Fibroblast of skin of left quadriceps (primary cell): ENCODE results near the gene NIPAL3.

ENCODE experiments used
- DNase-seq, 2 experiments: peaks; one replicate each; pipeline ENCODE4 v3.0.0-alpha.2; 2013; ENCODE audit warnings: low read depth in 2 of 2

NIPAL3 gene

DNA sequence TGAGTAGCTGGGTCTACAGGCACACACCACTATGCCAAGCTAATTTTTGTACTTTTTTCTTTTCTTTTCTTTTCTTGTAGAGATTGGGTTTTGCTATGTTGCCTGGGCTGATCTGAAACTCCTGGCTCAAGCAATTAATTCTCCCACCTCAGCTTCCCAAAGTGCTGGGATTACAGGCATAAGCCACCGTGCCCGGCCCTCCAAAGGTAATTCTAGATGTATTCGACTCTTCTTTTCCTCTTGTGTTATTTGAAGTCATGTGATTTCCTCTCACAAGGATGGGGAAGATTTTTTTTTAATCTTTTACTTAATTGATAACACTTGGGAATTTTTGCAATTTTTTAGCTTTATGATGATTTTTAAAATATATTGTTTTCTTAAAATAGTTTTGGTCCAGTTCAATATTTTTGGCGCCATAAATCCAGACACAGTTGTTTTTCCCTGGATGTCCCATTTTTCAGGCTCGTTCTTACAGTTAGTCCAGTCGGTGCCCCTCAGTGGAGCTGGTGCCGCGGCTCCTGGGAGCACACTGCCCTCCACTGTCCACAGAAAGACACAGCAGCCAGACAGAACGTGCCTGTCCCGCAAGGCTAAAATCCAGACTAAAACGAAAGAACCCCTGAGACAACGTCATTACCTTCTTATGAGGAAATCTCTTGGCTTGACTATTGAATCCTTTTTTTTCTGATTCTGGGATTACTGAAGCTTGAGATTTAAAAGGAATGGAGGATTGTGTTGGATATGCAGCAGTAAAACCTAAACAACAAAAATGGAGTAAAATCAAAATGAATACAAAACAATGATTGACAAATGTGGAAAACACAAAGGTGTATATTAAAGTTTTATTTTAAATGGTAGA lies 24.4 kb upstream of the NIPAL3 start:
- peak; percentile 58 to 64 for DNase-seq

DNA sequence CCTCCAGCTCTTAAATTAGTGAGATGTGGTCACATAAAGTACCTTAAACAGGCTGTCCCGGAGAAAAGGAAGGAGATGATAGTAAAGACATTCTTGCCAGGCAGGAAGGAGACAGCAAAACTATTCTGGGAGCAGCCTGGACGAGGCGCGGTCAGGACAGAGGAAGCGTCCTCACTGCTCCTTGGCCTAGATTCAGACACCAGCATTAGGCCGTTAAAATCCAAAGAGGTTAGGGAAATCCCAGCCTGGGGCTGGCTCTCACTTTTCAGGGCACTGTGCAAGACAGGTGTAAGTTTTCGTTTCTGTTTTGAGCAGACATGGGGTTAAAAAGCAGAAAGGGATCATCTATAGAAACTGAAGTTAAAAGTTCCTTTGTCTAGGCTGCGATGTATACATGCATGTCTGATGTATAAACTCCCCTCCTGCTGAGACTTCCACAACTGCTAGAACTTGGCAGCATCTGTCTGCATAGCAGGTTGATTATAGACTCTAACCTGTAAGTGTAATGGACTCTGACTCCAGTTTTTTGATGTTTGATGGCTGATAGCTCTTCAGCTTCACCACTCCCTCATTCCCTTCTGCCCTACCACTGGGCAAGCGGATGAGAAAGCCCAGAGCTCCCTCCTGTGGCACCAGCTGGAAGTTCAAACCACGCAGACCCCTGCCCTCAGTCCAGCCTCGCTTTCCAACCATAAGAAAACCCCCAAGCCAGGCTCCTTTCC lies 23.6 kb upstream of the NIPAL3 start:
- DNase-seq: no peak

DNA sequence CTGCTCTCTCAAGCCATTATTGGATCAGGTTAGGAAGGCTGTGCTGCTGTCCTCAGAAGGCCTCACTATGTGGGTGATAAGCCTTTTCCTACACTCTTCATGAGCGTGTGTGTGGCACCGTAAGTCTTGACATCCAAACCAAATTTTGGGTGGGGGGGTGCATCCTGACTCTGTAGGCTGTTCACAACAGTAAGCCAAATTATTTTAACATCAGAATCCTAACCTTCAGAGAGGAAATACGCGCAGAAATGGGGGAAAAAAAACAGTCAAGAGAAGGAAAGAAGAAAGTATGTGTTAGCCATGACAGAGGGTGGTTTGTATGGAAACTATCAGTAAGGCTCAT lies 23.0 kb upstream of the NIPAL3 start:
- DNase-seq: no peak

DNA sequence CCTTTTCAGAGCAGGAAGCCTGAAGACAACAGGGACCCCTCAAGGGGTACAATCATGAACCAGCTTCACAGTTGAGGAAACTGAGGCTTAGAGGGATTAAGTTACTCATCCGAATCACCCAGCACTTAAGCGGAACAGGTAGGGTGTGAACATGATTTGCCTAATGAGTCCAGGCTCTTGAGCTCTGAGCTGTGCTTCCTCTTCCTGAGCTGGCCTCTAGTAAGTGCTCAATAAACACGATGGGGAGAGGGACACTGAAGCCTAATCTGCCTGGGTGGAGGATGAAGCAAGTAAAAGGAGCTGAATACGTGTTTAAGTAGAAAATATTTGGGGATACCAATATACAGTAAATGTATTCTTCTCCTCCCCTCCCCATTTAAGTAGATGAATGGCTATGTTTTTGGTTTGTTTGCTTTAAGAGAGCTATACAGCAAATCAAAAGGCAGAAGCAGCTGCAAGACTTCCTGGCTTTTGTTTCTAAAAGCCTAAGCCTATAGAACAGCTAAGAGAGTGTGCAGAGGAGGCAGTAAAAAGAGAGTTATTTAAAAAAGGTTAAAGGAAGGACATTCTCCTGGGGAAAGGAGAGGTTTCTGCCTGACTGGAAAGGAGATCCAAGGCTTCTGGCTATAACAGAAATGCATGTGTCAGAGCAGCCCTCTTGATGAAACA lies 22.5 kb upstream of the NIPAL3 start:
- DNase-seq: no peak

DNA sequence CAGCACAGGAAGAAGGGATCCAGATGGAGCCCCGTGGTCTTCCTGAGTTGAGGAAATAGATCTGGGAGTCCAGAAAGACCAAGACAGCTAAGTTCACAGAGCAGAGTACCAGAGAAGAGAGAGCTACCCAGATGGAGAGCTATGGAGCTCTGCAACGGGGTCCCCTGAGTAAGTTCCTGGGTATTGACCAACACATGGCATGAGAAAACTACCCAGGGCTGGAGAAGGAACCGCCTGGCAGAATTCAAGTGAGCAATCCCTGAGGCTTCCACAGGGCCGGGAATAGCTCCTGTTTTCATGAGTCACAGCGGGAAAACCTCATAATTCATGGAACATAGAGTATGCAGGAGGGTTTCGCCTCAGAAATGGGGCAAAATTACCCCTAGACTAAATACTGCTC lies 21.7 kb upstream of the NIPAL3 start:
- DNase-seq: no peak

DNA sequence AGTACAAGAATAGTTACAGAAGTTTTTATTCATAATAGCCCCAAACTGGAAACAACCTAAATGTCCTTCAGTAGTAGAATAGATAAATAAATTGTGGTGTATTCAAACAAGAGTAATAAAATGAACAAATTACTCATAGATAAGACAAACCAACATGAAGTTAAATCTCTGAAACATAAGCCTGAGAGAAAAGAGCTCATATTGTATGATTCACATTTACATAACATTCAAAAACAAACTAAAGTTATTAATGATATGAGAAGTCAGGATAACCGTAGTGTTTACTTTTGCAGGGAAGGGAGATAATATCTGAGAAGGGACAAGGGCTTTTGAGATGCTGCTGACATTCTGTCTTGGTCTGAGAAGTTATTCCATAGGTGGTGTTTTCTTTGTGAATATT lies 15.5 kb upstream of the NIPAL3 start:
- no peak for DNase-seq

DNA sequence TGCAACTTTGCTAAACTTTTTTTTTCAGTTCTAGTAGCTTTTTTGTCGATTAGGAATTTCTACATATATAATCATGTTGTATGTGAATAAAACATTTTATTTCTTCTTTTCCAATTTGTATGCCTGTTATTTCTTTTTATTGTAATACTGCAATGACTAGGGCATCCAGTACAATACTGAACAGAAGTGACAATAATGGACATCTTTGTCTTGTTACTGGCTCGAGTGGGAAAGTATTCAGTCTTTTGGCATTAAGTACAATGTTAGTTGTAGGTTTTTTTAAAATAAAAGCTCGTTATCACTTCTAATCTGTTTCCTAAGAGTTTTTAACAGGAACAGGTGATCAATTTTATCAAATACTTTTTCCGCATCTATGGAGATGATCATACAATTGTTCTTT lies 11.8 kb upstream of the NIPAL3 start:
- DNase-seq: no peak

DNA sequence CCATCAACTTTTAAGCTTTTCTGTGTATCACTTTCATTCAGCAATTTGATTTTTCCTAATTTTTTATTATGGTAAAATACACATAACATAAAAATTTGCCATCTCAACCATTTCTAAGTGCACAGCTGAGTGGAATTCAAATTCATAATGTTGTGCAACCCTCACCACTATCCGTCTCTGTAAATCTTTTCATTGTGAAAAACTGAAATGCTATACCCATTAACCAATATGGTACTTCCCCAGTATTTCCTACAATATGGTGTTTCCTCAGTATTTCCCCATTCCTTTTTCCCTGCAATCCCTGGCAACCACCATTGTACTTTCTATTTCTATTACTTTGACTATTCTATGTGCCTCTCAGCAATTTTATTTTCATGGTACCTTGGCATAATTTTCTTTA lies 8.8 kb upstream of the NIPAL3 start:
- no peak for DNase-seq

DNA sequence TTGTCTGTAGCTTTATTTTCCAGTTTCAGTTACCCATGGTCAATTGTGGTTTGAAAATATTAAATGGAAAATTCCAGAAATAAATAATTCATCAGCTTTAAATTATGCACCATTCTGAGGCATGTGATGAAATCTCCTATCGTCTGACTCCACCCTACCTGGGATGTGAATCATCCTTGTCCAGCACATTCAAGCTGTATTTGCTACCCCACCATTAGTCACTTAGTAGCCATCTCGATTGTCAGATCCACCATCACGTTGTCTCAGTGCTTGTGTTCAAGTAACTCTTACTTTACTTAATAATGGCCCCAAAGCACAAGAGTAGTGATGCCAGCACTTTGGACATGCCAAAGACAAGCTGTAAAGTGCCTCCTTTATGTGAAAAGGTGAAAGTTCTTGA lies 6.1 kb upstream of the NIPAL3 start:
- DNase-seq: no peak

DNA sequence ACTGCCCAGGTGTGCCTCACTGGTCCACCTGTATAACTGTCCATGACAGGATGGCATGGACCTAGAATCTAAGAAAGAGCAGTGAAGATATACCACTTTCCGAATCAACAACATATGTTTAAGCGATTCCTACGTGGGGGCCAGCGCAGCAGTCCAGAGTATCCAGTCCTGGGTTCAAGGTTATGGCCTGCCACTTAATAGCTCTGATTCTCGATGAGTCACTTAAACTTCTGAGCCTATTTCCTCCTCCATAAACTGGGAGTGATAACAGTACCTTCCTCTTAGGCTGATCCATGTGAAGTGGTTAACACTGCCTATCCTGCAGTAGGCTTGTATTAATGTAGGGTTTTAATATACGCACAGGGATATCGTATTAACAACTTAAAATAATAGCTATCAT lies 4.9 kb upstream of the NIPAL3 start:
- no peak for DNase-seq

DNA sequence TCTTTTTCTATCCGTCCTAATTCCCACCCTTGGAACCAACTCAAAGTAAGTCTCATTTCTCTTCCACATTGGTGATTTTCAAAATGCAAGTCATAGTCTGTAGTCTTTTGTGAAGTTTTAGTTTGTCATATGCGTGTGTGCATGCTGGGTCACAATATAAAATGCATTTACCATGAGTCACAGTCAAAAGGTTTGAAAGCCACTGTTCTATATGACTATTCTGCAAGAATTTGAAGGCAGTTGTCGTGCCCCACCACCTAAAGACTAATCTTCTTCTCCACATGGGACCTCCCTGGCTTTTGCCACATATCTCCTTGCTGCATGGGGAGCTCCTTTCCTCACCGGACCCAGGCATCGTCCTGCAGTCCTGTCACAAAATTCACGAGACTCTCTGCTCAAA lies 3.6 kb upstream of the NIPAL3 start:
- DNase-seq: no peak

DNA sequence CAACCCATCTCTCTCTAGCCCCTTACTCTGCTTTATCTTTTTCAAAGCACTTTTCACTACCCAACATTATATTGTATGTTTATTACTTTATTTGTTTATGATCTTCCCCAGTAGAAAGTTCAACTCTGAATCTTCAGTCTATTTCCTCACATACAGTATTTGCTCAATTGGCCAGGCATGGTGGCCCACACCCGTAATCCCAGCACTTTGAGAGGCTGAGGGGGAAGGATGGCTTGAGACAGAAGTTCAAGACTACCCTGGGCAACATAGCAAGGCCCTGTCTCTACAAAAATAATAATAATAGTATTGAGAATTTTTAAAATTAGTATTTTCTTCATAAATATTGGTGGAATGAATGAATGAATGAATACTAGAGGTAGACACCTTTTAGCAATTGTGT lies 3.2 kb upstream of the NIPAL3 start:
- DNase-seq: no peak

DNA sequence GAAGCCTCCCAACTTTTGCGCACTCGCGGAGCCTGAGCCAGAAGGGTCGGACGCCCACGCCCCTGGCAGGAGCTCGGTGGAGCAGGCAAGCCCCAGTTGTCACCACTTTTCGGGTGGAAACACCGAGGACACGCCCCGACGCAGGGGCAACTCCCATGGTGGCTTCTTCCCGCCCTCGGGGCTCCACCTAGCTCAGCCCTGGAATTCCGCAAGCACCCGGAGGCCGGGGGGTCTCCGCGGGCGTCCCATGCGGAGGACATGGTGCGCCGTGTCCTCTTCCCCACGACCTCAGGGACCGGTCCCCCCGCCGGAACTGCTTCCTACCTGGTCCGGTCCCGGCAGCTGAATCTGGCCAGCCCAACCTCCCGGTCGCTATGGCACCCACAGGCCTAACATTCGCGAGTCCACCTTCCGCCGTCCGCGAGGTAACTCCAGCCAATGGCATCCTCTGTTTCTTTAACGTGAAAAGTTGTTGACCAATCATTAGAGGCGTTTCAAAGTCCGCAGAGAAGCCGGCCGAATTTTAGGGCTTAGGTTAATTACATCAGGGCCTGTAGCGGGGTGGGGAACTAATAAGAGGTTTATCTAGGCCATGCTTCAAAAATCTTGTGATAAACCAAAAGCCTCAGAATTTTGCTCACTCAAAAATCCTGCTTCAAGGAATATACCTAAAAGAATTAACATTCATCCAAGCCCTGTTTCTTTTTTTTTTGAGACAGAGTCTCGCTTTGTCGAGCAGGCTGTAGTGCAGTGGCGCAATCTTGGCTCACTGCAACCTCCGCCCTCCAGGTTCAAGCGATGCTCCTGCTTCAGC lies 2.0 kb upstream of the NIPAL3 start, which contains the start of gene STPG1:
TSS of gene STPG1 (minus strand) at position 433 of the 814 bp plus-strand sequence. CDS start 12,394 bp downstream, outside the sequence.
- peak; percentile 65 to 68 for DNase-seq

DNA sequence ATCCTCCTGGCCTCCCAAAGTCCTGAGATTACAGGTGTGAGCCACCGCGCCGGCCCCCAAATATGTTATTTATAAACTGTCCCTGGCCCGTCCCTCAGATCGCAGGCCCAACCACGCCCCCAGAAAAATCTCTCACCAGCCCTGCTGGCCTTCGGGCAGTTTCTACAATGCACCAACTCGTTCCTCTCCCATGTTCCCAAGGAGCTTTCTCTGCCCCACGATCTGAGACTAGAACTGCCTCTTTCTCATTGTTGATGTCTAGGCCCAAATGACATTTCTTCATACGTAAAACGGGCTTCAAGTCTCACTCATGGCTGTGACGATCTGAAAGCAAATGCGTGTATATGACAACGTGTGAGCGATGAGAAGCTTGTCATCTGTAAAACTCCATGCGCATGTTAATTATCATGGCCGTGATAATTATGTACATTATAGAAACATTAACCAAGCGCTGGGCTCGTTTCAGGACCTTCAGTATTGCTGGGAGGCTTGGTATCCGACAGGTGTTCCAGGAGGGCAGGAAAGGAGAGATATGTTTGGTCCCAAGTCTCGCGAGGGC lies 748 bp upstream of the NIPAL3 start:
- DNase-seq: no peak

DNA sequence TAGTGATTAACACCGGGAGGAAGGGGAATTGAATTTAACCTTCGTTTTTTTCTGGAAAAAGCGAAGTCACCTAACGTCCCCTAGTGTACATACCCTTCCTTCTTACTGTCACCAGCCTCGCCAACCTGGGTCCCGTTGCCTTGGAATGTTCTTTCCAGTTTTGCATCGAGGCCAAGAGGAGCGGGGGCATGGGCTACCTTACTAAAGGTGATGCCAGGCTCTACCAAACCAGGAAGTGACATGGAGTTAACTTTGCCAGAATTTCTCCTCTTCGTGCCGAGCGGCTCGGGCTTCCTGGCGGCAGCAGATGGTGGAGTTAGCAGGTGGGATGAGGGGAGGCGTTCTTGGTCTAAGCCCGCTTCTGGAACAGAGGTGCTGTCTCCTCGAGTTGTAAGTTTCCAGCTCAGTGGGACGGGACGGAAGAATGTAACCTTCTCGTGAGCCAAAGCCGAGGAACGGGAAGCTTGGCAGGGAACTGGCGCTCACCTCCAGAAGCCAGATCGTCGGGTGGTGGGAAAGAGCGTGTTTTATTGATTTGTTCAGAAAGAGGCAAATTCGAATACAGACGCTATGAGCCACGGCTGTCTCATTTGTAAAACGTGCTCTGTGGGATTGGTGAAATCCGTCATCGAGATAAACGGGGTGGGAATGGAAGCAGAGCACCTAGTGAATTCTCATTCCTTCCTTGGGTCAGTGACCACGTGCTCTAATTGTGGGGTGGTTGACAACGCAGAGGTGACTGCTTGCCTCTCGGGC lies 486 bp downstream of the NIPAL3 start:
- no peak for DNase-seq

DNA sequence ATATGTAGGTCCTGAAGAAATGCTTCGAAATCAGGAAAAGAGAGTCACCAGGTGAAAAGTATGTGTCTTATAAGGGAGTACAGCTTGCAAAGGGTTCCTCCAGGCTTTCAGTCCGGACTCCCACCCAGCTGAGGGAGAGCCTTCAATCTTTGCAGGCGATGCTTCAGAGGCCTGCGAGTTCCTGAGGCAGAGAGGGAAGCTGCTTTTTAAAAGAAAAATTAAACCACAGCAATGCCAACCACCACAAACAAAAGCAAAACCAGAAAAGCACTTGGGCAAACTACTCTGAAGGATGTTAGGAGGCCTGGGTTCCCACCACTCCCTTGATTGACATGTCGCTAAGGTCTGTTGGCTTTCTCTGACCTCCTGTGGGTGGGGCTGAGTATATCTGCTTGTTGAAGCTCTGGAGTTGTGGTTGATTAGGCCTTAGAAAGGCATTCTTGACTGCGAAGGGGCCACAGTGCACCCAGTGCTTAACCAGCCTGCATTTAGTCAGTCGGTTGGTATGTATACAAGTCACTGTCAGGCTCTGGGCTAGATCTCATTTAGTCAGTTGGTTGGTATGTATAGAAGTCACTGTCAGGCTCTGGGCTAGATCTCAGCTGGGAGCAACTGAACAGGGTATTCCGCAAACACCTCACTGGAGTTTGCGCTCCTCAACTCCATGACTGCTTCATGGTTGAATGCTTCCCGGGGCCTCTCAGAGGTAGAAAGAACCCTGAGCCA lies 1.2 kb downstream of the NIPAL3 start:
- DNase-seq: peak; percentile 83 to 84

DNA sequence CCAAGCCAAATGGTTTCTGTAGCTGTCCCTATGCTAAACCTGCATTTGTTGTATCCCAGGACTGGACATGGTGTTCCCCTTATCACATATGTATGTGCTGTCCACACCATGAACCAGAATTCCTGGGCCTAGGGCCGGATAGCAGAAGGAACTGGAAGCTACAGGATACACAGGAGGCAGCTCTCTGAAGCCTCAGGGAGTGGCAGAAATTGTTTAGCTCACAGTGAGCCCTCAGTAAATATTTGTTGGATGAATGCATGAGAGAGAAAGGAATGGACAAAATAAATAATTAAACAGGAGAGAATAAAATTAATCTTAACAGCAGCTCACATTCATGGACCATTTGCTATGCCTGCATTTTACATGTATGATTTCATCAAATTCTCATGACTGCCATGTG lies 2.1 kb downstream of the NIPAL3 start:
- no peak for DNase-seq

DNA sequence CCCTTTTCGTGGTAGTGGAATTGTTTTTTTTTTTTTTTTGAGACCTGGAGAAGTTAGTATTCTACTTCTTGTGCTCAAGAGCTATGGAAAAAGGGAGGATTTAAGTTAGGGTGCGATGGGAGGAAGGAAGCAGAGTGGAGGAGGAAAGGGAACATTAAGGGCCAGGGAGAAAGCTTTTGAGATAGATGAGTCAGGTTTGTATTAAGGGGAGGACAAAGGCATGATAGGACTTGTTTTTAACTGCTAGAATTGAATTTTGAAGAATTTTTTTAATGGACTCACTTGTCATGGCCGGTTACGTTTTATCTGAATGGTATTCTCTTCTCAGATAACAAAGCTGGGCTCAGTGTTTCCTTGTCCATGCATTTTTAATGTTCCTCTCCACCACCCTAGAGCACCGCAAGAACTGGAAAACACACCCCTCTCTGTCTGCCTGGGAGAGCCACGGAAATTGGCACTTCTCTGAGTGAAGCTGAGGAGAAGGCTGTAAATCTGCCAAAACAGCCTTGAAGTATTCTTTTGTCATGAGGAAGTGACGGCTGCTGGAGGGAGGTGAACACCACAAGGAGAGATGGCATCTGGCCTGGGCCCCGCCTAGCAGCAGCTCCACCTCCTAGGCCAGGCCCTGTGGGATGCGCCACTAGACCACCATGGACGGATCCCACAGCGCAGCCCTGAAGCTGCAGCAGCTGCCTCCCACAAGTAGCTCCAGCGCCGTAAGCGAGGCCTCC lies 3.5 kb downstream of the NIPAL3 start:
- no peak for DNase-seq

DNA sequence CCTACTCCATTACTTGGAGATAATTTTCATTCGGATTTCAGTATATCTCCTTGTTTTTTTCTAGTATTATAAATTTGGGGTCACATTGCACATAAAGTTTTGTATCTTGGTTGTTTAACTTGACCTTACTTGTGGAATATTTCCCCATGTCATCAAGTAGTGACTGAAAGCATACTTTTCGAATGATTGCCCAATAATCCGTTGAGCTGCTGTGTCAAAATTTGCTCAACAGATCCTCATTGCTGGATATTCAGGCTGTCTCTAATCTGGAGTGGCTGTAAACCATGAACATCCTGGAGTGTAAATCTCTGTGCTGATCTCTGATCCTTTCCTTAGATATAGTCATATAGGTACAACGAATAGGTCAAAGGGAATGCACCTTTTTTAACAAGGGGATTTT lies 4.9 kb downstream of the NIPAL3 start:
- no peak for DNase-seq
